OCI-LY3 (cell line): ENCODE results near the gene LMBRD2.
A peak's percentile ranks its signal among the peaks of the same experiment; 100 is the strongest.

Experiments
- H2AFZ ChIP-seq: fragments of 200-600, 300-600 bp; shearing (Covaris generic); 2 replicates; pipeline ENCODE4 v1.6.0; 2014; ENCODE audit warnings: antibody characterized with exemption, low read depth, low read length
- H3K27ac ChIP-seq: fragments of 200-600, 300-600 bp; sonication (generic); 2 replicates; pipeline ENCODE4 v1.5.1; 2014; ENCODE audit warnings: mild to moderate bottlenecking, low read length, moderate library complexity, mixed read lengths
- H3K27me3 ChIP-seq: fragments of 200-600, 300-600 bp; sonication (generic); 2 replicates; pipeline ENCODE4 v1.6.1; 2014; ENCODE audit warnings: low read depth, low read length, mixed read lengths
- H3K36me3 ChIP-seq: fragments of 200-600, 300-600 bp; sonication (generic); replicated peaks from 2 replicates; pipeline ENCODE3; 2014; ENCODE audit warnings: low read depth, low read length, mixed read lengths
- H3K4me1 ChIP-seq: fragments of 300-600, 200-600 bp; sonication (generic); 2 replicates; pipeline ENCODE4 v1.6.1; 2014; ENCODE audit warnings: low read length, mixed read lengths
- H3K4me2 ChIP-seq: fragments of 200-600, 300-600 bp; sonication (generic); 2 replicates; pipeline ENCODE4 v1.6.1; 2014; ENCODE audit warnings: low read length, mixed read lengths
- H3K4me3 ChIP-seq: fragments of 300-600, 200-600 bp; sonication (generic); 2 replicates; pipeline ENCODE4 v1.5.1; 2014; ENCODE audit warnings: antibody characterized with exemption, mild to moderate bottlenecking, low read length, moderate library complexity
- H3K79me2 ChIP-seq: fragments of 300-600, 200-600 bp; shearing (Covaris generic); 2 replicates; pipeline ENCODE4 v1.6.1; 2014; ENCODE audit warnings: mild to moderate bottlenecking, low read length, mixed read lengths
- H3K9ac ChIP-seq: fragments of 300-600, 200-600 bp; shearing (Covaris generic); 2 replicates; pipeline ENCODE4 v1.6.0; 2014; ENCODE audit warnings: mild to moderate bottlenecking, low read length, moderate library complexity
- H3K9me3 ChIP-seq: fragments of 200-600, 300-600 bp; shearing (Covaris generic); 2 replicates; pipeline ENCODE4 v1.6.1; 2014; ENCODE audit warnings: low read length, mixed read lengths; ENCODE audit not compliant: insufficient read depth
- H4K20me1 ChIP-seq: fragments of 200-600, 300-600 bp; sonication (generic); 2 replicates; pipeline ENCODE4 v1.6.1; 2016; ENCODE audit warnings: low read length, mixed read lengths; ENCODE audit not compliant: insufficient read depth
- EZH2phosphoT487 ChIP-seq: fragments of 200-600 bp; shearing (Covaris generic); IDR thresholded peaks from 2 replicates; pipeline ENCODE4 v1.6.1; 2018; ENCODE audit warnings: antibody characterized with exemption, mixed run types, low read depth
- TF ChIP-seq, protein P1 (sequence below): fragments of 200-600, 300-600 bp; sonication (generic); IDR thresholded peaks from 2 replicates; pipeline ENCODE4 v1.5.1; 2014; ENCODE audit warnings: antibody characterized with exemption, low read length, low read depth

The LMBRD2 gene

GRCh38 chr5:36079200-36079781 lies 72.4 kb downstream of the LMBRD2 start:
- Histone ChIP-seq H3K9me3 (no peaks in the 10 kb centered on the region), H3K27me3 (no peaks in the 10 kb centered on the region), H3K4me3 (peak overlapping the region; percentile 69), H3K4me2 (peak overlapping the region; percentile 85), H3K4me1 (peaks cover 4% of the 10 kb centered on the region; the same call in 1 of the 2 replicates), H3K27ac (no peak overlapping the region), H4K20me1 (no peaks in the 10 kb centered on the region), H3K79me2 (no peaks in the 10 kb centered on the region), H3K9ac (no peak overlapping the region), H2AFZ (peak overlapping the region; percentile 97), H3K36me3 (no peaks in the 10 kb centered on the region)
- no peak for TF ChIP-seq EZH2phosphoT487
- TF ChIP-seq, protein P1, sequence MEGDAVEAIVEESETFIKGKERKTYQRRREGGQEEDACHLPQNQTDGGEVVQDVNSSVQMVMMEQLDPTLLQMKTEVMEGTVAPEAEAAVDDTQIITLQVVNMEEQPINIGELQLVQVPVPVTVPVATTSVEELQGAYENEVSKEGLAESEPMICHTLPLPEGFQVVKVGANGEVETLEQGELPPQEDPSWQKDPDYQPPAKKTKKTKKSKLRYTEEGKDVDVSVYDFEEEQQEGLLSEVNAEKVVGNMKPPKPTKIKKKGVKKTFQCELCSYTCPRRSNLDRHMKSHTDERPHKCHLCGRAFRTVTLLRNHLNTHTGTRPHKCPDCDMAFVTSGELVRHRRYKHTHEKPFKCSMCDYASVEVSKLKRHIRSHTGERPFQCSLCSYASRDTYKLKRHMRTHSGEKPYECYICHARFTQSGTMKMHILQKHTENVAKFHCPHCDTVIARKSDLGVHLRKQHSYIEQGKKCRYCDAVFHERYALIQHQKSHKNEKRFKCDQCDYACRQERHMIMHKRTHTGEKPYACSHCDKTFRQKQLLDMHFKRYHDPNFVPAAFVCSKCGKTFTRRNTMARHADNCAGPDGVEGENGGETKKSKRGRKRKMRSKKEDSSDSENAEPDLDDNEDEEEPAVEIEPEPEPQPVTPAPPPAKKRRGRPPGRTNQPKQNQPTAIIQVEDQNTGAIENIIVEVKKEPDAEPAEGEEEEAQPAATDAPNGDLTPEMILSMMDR: peak; percentile 62

DNA sequence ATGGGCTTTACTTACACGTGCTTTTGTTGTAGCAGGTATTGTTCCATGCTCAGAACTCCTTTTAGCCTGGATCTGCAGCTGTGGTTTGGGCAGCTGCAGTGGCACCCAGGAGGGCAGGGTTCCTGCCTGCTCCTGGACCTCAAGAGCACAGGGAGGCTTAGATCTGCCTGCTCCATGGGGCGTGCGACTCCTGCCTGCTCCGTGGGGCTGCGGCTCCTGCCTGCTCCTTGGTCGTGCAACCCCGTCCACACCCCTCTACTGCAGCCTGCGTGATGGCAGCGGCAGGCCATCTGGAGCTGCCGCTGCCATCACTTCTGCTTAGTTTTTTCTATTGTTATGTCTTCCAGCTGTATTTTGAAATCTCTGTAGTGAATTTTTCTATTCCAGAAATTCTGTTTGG lies 73.3 kb downstream of the LMBRD2 start:
- H3K4me1 ChIP-seq: peaks cover 4% of the 10 kb centered on the region; the same call in 1 of the 2 replicates
- H3K9ac ChIP-seq: no peak overlapping the region
- no peak overlapping the region for H2AFZ ChIP-seq
- no peak for TF ChIP-seq EZH2phosphoT487
- TF ChIP-seq, protein P1: no peak
- H3K4me2 ChIP-seq: no peak overlapping the region
- H4K20me1 ChIP-seq: no peaks in the 10 kb centered on the region
- no peak overlapping the region for H3K27ac ChIP-seq
- no peaks in the 10 kb centered on the region for H3K36me3 ChIP-seq
- H3K9me3 ChIP-seq: no peaks in the 10 kb centered on the region
- no peaks in the 10 kb centered on the region for H3K27me3 ChIP-seq
- H3K79me2 ChIP-seq: no peaks in the 10 kb centered on the region
- H3K4me3 ChIP-seq: no peak overlapping the region

GRCh38 chr5:36073595-36074216 lies 78.0 kb downstream of the LMBRD2 start:
- Histone ChIP-seq H3K4me2 (no peak overlapping the region), H2AFZ (peak overlapping the region; percentile 63; the same call in 1 of the 2 replicates), H3K27me3 (no peaks in the 10 kb centered on the region), H3K9me3 (no peaks in the 10 kb centered on the region), H3K4me3 (no peak overlapping the region), H3K79me2 (no peaks in the 10 kb centered on the region), H3K4me1 (no peaks in the 10 kb centered on the region; the same call in 1 of the 2 replicates), H3K9ac (no peak overlapping the region), H3K36me3 (no peaks in the 10 kb centered on the region), H4K20me1 (no peaks in the 10 kb centered on the region), H3K27ac (no peak overlapping the region)
- no peak for TF ChIP-seq EZH2phosphoT487
- TF ChIP-seq, protein P1: peak; percentile 49

GRCh38 chr5:36070687-36071571 lies 80.8 kb downstream of the LMBRD2 start:
- no peaks in the 10 kb centered on the region for H3K36me3 ChIP-seq
- no peaks in the 10 kb centered on the region for H4K20me1 ChIP-seq
- no peaks in the 10 kb centered on the region; the same call in 1 of the 2 replicates for H3K4me1 ChIP-seq
- no peaks in the 10 kb centered on the region for H3K27me3 ChIP-seq
- no peaks in the 10 kb centered on the region for H3K79me2 ChIP-seq
- H2AFZ ChIP-seq: peak overlapping the region; percentile 74
- H3K27ac ChIP-seq: no peak overlapping the region
- no peaks in the 10 kb centered on the region for H3K9me3 ChIP-seq
- peak overlapping the region; percentile 67 for H3K4me3 ChIP-seq
- peak overlapping the region; percentile 65 for H3K4me2 ChIP-seq
- peak overlapping the region; percentile 11; the same call in 1 of the 2 replicates for H3K9ac ChIP-seq
- TF ChIP-seq, protein P1: no peak
- no peak for TF ChIP-seq EZH2phosphoT487
